ENCODE results near the gene USP47.

The USP47 gene

GRCh38 chr11:11982461-11982860 is 140.7 kb downstream of the USP47 start:
- DNase-seq (ENCODE audit: low spot score): no peak

GRCh38 chr11:11982975-11983374 is 141.2 kb downstream of the USP47 start:
- no peak for DNase-seq (ENCODE audit: low spot score)

- DNase-seq (ENCODE audit: low spot score): no peak
Observed at GRCh38 chr11:11983427-11983826, 141.7 kb downstream of the USP47 start.

GRCh38 chr11:11984563-11984962 is 142.8 kb downstream of the USP47 start:
- no peak for DNase-seq (ENCODE audit: low spot score)

GRCh38 chr11:11985016-11985715 is 143.4 kb downstream of the USP47 start:
- no peak for DNase-seq (ENCODE audit: low spot score)

- DNase-seq (ENCODE audit: low spot score): no peak
Observed at GRCh38 chr11:11985954-11986949, 144.5 kb downstream of the USP47 start.

- DNase-seq (ENCODE audit: low spot score): no peak
Observed at GRCh38 chr11:11987503-11988022, 145.8 kb downstream of the USP47 start.

GRCh38 chr11:11988099-11988651 is 146.4 kb downstream of the USP47 start:
- no peak for DNase-seq (ENCODE audit: low spot score)

GRCh38 chr11:11988681-11989261 is 147.0 kb downstream of the USP47 start:
- DNase-seq (ENCODE audit: low spot score): no peak

- peak; percentile 55 for DNase-seq (ENCODE audit: low spot score)
Observed at GRCh38 chr11:11989774-11990744, 148.3 kb downstream of the USP47 start.

GRCh38 chr11:11992257-11993212 is 150.8 kb downstream of the USP47 start:
- peak; percentile 81 for DNase-seq (ENCODE audit: low spot score)

GRCh38 chr11:11993839-11994238 is 152.1 kb downstream of the USP47 start:
- DNase-seq (ENCODE audit: low spot score): peak; percentile 57

- no peak for DNase-seq (ENCODE audit: low spot score)
Observed at GRCh38 chr11:11995601-11996000, 153.8 kb downstream of the USP47 start.

- no peak for DNase-seq (ENCODE audit: low spot score)
Observed at GRCh38 chr11:11996321-11997048, 154.7 kb downstream of the USP47 start.

- no peak for DNase-seq (ENCODE audit: low spot score)
Observed at GRCh38 chr11:11997049-11997322, 155.2 kb downstream of the USP47 start.

- no peak for DNase-seq (ENCODE audit: low spot score)
Observed at GRCh38 chr11:11998091-11998781, 156.5 kb downstream of the USP47 start.

GRCh38 chr11:12001186-12001585 is 159.4 kb downstream of the USP47 start:
- DNase-seq (ENCODE audit: low spot score): no peak

GRCh38 chr11:12003336-12003735 is 161.6 kb downstream of the USP47 start:
- DNase-seq (ENCODE audit: low spot score): no peak

GRCh38 chr11:12003815-12004214 is 162.0 kb downstream of the USP47 start:
- no peak for DNase-seq (ENCODE audit: low spot score)
